ENCODE results near the gene ATP7B. TPM values are rescaled to one million over a fixed set of nuclear protein-coding genes. Genes with fewer than 3 reads are reported as not detected.

ATP7B gene
- total and polyA plus RNA-seq, 2 of the 4 experiments (the other 2 are of a cell fraction): 2.7 to 2.9 TPM

DNA sequence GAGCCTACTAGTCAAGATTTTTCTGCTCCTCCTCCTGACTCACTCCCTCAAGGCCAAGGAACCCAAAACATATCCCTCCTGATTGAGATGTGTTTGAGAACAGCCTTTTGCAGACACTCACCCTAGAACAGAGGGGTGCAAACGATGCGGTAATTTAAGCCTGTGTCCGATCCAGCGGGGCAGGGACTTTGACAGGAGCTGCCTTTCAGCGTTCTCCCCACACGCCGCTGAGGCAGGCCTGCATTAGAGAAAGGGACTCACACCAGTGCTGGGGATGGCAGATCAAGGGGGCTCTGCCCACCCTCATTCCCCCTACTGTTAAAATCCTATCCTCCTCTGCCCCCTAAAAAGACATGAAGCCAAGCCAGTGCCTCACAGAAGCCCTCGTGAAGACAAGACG is 79.0 kb downstream of the ATP7B start:
- H3K9me3 ChIP-seq (ENCODE audit: control insufficient read depth, insufficient read depth, low read length): no peaks in the 10 kb centered on the region
- H3K27me3 ChIP-seq (ENCODE audit: control insufficient read depth, insufficient read depth, low read length): no peaks in the 10 kb centered on the region
- no peak overlapping the region for H3K9ac ChIP-seq (ENCODE audit: low read depth, low read length)
- no peak overlapping the region for H3K4ac ChIP-seq (ENCODE audit: low read depth, low read length)
- H3K27ac ChIP-seq (ENCODE audit: insufficient read depth, low read length): no peak overlapping the region
- no peak overlapping the region for H3K18ac ChIP-seq (ENCODE audit: low read depth, low read length)
- ChIA-PET CTCF (no interaction called here), POLR2A (ENCODE audit: unreplicated experiment) (no interaction called here)
- no peaks in the 10 kb centered on the region for H3K79me1 ChIP-seq (ENCODE audit: low read depth in 1 of 2, low read length in 2 of 2)
- H2AFZ ChIP-seq (replicated peaks; ENCODE audit: low read length, poor library complexity): no peak overlapping the region
- no peaks in the 10 kb centered on the region; the same call in 1 of the 2 replicates for H3K36me3 ChIP-seq (ENCODE audit: control insufficient read depth, insufficient read depth, low read length)
- no peak for DNase-seq
- no peak overlapping the region for H2BK120ac ChIP-seq (ENCODE audit: low read depth, low read length)
- intact Hi-C loops (cut with micrococcal nuclease) (no loop called here), in situ Hi-C loops (cut with MboI; ENCODE audit: low sequenced_read_pairs) (no loop called here), dilution Hi-C loops (cut with HindIII; ENCODE audit: low sequenced_read_pairs, unreplicated experiment) (no loop called here)
- no peaks in the 10 kb centered on the region for H3K4me1 ChIP-seq (ENCODE audit: control insufficient read depth, insufficient read depth, low read length)
- H2BK20ac ChIP-seq (ENCODE audit: low read depth, low read length): no peak overlapping the region
- H3K9me1 ChIP-seq (ENCODE audit: insufficient read depth, low read length): 0 out of 2 replicates have a peak, but pooled peaks cover 4% of the 10 kb centered on the region
- no peak overlapping the region for H4K8ac ChIP-seq (ENCODE audit: low read depth in 2 of 2, low read length in 2 of 2)
- no peaks in the 10 kb centered on the region for H4K20me1 ChIP-seq (ENCODE audit: insufficient read depth, low read length)
- BruUV-seq (replicated peaks): no TSS peak
- H3K4me3 ChIP-seq (ENCODE audit: insufficient read depth, low read depth, low read length): no peak overlapping the region
- TF ChIP-seq SMC3 (IDR thresholded peaks at IDR 0.05; ENCODE audit: low read depth, low read length): no peak
- no peak for TF ChIP-seq FOS (IDR thresholded peaks at IDR 0.05; ENCODE audit: low read depth, low read length)
- no peak for TF ChIP-seq CTCF (conservative IDR thresholded peaks at IDR 0.05; ENCODE audit: low read depth, low read length)
- TF ChIP-seq NFE2L2 (IDR thresholded peaks at IDR 0.05; ENCODE audit: low read depth, low read length): no peak
- no peak for TF ChIP-seq ELK1 (IDR thresholded peaks at IDR 0.05; ENCODE audit: borderline replicate concordance, low read depth, low read length)
- no peak for TF ChIP-seq BHLHE40 (IDR thresholded peaks at IDR 0.05; ENCODE audit: low read depth, low read length)
- TF ChIP-seq, protein P1, sequence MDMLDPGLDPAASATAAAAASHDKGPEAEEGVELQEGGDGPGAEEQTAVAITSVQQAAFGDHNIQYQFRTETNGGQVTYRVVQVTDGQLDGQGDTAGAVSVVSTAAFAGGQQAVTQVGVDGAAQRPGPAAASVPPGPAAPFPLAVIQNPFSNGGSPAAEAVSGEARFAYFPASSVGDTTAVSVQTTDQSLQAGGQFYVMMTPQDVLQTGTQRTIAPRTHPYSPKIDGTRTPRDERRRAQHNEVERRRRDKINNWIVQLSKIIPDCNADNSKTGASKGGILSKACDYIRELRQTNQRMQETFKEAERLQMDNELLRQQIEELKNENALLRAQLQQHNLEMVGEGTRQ (IDR thresholded peaks at IDR 0.05; ENCODE audit: low read depth, low read length): no peak
- no peak for TF ChIP-seq MAFK (IDR thresholded peaks at IDR 0.05; ENCODE audit: low read depth, low read length)
- TF ChIP-seq CEBPB (IDR thresholded peaks at IDR 0.05; ENCODE audit: low read depth, low read length): no peak
- TF ChIP-seq RAD21 (IDR thresholded peaks at IDR 0.05; ENCODE audit: low read length): no peak
- TF ChIP-seq POLR2A (IDR thresholded peaks at IDR 0.05; ENCODE audit: low read depth, low read length): no peak
- TF ChIP-seq MXI1 (IDR thresholded peaks at IDR 0.05; ENCODE audit: borderline replicate concordance, low read depth, low read length): no peak
- TF ChIP-seq MAZ (IDR thresholded peaks at IDR 0.05; ENCODE audit: borderline replicate concordance, low read depth, low read length): no peak
- TF ChIP-seq RFX5 (IDR thresholded peaks at IDR 0.05; ENCODE audit: low read depth, low read length): no peak
- TF ChIP-seq CHD1 (IDR thresholded peaks at IDR 0.05; ENCODE audit: low read depth, low read length): no peak
- no peak overlapping the region for H3K4me2 ChIP-seq (ENCODE audit: low read depth, low read length)
- WGBS, 2 experiments (ENCODE audit: extremely low coverage in 2 of 2, insufficient read length in 1 of 2): 95% methylated on average over 4 of the region's 9 CpGs; no CpG with 5 or more reads in 1 of the 2 experiments
- H2AK9ac ChIP-seq (replicated peaks; ENCODE audit: low read depth, low read length, poor library complexity): no peak overlapping the region
- H2BK5ac ChIP-seq (ENCODE audit: low read depth, low read length, poor library complexity, severe bottlenecking): no peak overlapping the region
- no peak overlapping the region for H3K56ac ChIP-seq (ENCODE audit: extremely low read depth, insufficient read depth, low read length)
- no peak overlapping the region for H2AK5ac ChIP-seq (ENCODE audit: low read depth, low read length)
- H4K5ac ChIP-seq (ENCODE audit: low read depth, low read length): no peak overlapping the region
- no peak overlapping the region for H4K91ac ChIP-seq (ENCODE audit: insufficient read depth, low read depth, low read length)
- no peak overlapping the region for H3K14ac ChIP-seq (replicated peaks; ENCODE audit: low read depth, low read length)
- H3K23ac ChIP-seq (ENCODE audit: low read depth, low read length): no peak overlapping the region
- no peak for ATAC-seq (ENCODE audit: low read depth)
- H2BK15ac ChIP-seq (ENCODE audit: low read depth, low read length): no peak overlapping the region

All from IMR-90 (cell line).